ENCODE results near the gene ALDH3B2.
"Not testable (repeated sequence)": the region's sequence is repeated elsewhere in the genome, so short reads cannot be mapped to it uniquely, and the experiment has no call there.

The ALDH3B2 gene

DNA sequence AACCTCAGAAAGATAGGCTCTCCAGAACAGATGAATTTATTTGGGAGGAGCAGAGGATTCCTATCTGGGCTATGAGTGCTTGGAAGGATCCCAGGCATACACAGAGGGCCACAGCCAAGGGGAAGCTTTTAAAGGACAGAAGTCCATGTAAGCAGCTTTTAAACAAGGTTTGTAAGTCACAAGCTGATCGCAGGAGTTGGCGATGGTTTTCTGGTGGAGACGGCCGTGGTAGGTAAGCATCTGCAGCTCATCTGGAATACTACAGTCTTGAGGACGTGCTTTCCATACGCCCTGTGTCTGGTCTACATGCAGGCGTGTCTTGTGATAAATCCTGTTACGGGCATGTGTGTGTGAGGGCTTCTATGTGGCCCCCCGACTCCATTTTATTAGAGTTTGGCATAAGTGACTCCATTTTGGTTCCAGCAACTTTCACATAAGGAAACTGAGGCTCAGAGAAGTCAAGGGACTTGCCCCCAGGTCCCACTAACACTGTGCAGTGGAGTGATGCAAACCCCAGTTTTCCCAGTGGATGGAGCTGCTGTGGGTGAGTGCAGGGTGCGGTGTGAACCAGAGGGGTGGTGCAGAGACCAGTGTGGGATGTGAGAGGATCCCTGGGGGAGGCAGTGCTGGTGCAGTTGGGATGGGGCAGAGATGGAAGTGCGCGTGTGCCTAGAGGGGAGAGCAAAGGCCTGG lies 12.1 kb downstream of the ALDH3B2 start:
- DNase-seq (ENCODE audit: low read depth), result no peak

DNA sequence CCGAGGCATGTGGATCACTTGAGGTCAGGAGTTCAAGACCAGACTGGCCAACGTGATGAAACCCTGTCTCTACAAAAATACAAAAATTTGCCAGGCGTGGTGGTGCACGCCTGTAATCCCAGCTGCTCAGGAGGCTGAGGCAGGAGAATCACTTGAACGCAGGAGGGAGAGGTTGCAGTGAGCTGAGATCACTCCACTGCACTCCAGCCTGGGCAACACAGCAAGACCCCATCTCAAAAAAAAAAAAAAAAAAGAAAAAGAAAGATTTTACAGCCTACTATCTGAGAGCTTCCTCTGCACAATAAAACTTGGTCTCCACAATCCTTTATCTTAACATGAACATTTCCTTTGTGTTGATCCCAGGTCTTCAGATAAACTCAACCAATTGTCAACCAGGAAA lies 13.7 kb downstream of the ALDH3B2 start:
- DNase-seq (ENCODE audit: low read depth), result not testable (repeated sequence)

DNA sequence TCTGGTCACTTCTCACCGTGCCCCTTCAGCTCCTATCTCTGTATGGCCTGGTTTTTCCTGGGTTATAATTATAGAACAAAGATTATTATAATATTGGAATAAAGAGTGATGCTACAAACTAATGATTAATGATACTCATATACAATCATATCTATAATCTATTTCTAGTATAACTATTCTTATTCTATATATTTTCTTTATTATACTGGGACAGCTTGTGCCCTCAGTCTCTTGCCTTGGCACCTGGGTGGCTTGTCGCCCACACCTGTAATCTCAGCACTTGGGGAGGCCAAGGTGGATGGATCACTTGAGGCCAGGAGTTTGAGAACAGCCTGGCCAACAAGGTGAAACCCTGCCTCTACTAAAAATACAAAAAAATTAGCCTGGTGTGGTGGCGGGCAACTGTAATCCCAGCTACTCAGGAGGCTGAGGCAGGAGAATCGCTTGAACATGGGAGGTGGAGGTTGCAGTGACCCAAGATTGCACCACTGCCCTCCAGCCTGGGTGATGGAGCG lies 14.7 kb downstream of the ALDH3B2 start:
- DNase-seq (ENCODE audit: low read depth), result not testable (repeated sequence)

DNA sequence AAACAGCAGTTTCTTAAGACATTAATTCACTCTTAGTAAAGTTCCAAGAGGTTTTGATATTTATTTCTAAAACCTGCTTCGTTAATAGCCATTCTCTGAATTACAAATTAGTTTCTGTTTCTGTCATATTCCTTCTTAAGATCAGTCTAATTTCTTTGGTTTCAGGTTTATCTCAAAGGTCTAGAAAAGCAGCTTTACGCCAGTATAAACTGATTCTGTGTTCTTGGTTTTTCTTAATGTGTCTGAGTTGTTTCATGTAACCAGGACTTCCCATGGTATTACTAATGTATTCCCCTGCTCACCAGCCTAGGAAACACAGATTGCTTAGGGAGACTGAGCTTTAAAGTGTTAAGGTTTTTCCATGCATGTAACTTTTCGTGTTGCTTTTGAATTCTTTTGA lies 17.1 kb downstream of the ALDH3B2 start:
- no peak for DNase-seq (ENCODE audit: low read depth)

DNA sequence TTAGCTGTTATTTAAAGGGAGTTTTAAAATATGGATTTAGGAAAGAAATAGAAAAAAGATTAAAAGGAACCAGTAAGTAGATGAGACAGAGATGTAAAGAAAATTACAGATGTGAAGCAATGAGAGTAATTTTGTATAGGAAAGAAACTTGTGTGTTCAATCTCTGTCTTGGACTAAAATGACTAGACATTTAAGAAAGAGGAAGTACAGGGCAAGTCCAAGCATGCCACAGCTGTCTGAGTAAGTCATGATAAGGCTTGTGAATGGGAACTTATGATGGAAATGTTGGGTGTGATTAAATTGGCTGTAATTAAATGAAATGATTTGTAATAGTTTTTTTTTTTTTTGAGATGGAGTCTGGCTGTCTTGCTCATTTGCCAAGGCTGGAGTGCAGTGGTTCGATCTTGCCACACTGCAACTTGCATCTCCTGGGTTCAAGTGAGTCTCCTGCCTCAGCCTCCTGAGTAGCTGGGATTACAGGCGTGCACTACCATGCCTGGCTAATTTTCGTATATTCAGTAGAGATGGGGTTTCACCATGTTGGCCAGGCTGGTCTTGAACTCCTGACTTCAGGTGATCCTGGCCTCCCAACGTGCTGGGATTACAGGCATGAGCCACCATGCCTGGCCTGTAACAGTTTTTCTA lies 18.0 kb downstream of the ALDH3B2 start:
- no peak for DNase-seq (ENCODE audit: low read depth)

DNA sequence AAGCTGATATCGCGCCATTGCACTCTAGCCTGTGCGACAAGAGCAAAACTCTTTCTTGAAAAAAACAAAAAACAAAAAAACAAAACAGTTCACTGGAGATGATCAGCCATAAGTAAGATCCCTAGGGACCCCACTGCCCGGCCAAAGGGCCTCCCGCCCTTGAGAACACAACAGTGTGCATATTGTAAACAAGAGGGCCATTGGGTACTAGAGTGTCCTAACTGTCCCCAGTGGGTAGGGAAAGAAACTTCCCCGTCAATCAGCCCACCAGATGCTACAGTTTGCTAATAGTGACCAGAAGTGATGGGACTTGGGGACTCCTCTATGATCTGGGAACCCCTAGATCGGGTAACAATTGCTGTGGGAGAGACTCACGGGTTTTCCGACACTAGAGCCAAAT lies 20.2 kb downstream of the ALDH3B2 start:
- no peak for DNase-seq (ENCODE audit: low read depth)

DNA sequence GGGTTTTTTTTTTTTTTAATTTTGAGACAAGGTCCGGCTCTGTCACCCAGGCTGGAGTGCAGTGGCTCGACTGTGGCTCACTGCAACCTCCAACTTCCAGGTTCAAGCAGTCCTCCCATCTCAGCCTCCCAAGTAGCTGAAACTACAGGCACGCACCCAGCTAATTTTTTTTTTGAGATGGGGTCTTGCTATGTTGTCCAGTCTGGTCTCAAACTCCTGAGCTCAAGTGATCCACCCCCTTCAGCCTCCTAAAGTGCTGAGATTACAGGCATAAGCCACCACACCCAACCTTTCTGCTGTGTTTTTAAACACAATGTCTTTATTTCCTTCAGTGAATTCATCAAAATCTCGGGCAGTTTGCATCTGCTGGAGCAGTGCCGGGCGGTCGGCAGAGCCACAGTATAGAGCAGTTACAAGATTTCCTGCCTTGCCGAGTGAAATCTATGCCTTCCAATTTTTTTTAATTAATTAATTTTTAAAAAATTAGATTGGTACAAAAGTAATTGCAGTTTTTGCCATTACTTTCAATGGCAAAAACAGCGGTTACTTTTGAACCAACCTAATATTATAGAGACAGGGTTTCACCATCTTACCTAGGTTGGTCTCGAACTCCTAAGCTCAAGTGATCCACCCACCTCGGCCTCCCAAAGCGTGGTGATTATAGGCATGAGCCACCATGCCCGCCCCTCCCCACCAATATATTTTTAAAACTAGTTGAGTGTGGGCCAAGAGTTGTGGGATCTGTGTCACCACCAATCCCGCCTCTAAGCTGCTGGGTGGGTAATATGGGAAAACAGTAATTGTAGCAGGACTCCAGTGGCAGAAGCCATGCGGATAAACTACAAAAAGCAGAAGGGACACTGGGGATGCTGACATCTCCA lies 21.2 kb downstream of the ALDH3B2 start:
- DNase-seq (ENCODE audit: low read depth), result no peak

DNA sequence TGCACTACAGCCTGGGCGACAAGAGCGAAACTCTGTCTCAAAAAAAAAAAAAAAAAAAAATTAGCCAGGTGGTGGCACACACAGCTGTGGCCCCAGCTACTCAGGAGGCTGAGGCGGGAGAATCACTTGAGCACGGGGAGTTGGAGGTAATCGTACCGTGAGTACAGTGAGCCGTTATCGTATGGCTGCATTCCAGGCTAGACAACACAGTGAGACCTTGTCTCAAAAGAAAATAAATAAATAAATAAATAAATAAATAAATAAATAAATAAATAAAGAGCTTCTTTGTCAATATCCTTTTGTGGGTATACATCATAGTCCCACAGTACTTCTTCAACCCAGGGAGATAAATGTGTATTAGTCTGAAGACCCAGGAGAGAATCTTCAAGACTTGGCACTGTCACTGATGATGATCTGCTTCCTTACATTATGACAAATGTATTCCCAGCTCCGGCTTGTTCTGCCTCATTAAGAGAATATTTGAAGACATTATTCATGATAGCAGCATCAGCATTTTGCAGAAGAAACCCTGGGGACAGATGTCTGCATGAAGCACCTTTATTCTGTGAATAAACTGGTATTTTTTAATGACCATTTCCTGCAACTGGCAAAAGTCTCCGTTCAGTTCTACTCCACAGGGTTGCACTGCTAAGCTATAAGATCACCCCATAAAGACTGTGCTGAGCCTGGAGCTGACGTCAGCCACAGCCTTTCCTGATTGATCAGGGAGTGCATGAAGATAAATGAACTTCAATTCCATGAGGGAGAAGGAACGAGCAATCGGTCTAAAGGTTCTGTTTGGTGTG lies 22.2 kb downstream of the ALDH3B2 start:
- DNase-seq (ENCODE audit: low read depth), result no peak

DNA sequence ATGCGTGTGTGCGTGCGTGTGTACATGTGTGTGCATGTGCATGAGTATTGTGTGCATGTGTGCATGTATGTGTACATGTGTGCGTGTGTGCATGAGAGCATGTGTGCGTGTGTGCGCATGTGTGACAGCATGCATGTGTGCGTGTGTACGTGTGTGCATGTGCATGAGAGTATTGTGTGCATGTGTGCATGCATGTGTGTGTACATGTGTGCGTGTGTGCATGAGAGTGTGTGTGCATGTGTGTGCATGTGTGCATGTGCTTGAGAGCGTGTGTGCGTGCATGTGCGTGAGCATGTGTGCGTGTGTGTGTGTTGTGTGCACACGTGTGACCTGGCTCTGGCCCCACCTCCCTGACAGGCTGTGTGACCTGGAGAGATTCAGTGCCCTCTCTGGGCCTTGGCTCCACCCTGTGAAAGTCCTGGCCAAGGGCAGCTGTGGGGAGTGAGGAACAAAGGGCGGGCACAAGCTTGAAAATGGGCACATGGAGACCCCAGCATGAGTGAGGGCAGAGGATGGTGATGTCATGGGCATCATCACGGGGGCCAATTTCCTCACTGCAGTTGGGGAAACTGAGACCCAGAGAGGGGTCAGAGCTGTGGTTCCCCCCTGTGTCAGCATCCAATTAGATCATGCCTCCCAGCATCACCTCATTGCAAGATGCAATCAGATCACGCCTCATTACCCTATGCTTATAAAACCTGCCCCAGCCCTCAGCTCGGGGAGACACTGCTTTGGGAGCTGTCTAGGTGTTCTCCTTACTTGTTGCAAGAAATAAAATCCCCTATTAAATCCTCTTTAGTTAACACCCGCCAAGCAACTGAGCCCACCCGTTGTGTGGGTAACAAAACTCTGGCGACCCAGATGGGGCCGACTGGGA lies 24.6 kb downstream of the ALDH3B2 start:
- no peak for DNase-seq (ENCODE audit: low read depth)

DNA sequence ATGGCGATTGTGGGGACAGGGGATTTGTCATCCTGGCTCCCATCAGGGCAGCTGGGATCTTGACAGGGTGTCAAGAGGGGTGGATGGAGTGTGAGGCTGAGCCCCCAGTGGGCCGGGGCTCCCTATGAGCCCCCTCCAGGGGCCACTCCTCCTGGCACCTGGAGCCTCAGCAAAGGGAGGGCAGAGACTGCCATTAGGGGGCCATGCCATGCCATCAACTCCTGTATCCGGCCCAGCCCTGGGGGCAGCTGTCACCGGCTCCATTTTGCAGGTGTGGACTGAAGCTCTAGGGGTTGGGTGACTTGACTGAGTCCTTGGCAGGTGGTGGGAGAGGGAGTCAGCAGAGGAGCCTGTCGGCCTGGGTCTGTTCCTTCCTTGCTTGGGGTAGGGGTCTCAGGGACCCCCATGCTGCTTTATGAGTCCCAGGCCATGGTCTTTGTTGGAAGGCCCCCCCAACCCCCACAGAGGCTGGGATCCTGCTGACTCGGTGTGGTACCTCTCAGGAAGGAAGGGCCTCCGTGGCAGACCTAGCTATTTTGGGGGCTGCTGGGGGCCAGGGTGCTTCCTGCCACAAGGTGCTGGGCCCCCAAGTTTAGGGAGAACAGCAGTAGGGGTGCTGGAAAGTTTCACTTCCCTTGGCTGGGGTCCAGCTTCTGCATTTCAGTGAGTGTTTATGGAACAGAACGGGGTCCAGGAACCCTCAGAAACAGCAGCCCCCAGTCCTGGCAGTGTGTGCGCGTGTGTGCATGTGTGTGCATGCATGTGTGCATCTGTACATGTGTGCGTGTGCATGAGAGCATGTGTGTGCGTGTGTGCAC lies 25.4 kb downstream of the ALDH3B2 start:
- no peak for DNase-seq (ENCODE audit: low read depth)

DNA sequence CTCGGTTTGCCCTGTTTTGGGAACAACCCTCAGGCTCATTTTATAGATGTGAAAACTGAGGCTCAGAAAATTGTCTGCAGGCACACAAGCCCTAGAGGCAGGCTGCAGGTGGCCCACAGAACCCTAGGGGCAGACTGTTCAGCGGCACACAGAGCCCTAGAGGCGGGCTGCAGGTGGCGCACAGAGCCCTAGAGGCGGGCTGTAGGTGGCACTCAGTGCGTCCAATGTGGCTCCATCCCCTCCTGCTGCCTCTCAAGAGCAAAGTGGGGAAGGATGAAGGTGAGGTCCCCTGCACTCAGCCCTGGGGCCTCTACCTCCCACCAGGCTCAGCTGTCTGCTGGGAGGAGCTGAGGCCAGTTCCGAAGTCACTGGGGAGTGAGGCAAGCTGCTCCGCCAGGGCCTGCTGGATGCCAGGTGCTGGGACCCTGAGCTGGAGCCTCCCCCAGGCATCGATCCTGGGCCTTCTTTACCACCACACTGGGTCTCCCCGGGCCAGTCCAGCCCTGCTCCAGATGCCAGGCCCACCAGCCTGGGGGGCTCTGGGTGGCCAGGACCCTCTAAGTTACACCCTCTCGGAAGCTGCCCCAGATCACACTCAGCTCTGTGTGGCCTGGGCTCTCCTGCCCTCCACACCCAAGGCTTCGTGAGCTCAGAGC lies 26.2 kb downstream of the ALDH3B2 start:
- peak; percentile 23 for DNase-seq (ENCODE audit: low read depth)

DNA sequence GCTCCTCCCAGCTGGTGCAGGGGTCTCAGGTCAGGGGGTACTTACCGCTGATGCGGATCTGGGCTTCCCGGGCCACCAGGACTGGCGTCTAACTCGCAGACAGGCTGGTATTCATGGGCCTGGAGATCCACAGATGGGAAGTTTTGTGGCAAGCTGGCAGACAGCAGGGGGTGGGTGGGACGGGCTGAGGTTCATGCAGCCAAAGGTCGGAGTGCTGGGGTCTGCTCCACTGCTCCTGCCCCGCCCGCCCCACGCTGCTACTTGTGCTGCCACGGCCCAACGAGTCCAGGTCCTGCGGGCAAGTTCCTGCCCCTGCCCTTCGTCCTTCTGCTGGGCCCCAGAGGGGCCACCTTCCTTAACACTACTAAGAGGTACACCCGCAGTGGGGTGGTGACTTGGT lies 27.0 kb downstream of the ALDH3B2 start:
- no peak for DNase-seq (ENCODE audit: low read depth)

DNA sequence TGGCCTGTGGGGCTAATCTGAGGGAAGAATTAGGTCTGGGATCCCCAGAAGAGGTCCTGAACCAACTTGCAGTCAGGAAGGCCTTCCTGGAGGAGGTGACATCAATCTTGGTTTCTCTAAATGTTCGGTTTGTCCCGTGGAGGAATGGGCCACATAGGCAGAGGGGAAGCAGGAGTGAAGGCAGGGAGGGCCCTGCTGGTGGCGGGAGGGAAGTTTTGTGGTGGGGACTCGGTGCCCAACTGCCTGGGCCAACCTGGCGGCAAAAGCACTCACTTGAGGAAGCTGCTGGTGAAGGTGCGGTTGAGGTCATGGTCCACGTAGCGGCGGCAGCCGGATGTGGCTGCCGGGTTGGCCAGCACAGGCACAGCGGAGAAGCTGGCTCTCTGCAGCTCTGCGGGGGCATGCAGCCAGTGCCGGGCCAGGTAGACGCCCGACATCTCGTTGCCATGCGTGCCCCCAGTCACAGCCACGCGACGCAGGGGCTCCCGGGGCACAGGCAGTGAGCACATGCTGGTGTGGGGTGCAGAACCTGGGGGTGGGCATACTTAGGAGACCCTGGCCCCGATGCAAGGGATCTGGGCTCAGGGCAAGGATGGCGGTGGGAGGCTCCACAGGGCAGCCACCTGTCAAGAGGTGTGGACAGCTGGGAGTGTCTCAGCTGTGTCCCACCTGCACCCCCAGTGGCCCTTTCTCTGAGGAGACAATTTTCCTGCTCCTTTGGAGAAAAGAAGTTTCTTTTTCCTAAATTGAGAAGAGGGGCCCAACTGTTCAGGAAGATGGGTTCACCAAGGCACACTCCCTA lies 27.7 kb downstream of the ALDH3B2 start:
- peak; percentile 24 for DNase-seq (ENCODE audit: low read depth)

DNA sequence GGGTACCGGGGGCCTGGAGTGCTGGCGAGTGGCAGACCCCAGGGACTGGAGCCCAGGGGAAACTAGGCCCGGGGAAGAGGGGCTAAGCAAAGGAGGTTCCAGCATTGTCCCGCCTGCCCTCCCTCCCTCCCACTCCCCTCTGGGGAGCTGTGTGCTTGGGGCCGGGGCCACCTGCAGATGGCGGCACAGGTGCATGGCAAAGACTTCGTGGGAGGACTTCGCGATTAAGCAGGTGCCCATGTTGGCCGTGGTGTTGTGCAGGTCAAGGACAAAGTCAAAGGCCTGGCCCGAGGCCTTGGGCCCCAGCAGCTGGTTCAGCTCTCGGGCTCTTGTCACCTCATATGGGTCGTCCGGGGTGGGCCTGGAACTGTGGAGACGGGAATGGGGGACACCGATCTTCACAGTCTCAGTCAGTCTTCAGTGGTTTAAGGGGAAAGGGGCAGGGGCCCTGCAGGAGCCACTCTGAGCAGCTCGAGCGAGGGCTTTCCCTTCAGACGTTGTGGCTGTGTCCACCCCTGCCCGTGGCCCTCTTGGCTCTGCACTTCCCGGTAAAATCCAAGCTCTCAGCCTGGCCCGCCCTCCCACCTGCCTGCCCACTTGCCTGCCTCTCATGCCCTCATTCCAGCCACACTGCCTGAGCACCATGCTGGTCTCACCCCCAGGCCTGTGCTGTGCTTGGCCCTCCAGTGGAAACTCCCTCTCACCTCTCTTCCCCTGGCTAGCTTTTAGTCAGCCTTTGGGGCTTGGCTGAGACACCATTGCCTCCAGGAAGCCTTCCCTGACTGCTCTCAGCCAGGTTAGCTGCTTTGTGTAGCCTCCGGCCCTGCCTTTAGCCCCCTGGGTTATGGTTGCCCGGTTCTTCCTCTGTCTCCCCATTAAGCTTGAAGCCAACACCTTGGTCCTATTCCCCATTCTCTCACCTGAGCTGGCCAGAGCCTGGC lies 28.6 kb downstream of the ALDH3B2 start:
- DNase-seq (ENCODE audit: low read depth), result no peak

DNA sequence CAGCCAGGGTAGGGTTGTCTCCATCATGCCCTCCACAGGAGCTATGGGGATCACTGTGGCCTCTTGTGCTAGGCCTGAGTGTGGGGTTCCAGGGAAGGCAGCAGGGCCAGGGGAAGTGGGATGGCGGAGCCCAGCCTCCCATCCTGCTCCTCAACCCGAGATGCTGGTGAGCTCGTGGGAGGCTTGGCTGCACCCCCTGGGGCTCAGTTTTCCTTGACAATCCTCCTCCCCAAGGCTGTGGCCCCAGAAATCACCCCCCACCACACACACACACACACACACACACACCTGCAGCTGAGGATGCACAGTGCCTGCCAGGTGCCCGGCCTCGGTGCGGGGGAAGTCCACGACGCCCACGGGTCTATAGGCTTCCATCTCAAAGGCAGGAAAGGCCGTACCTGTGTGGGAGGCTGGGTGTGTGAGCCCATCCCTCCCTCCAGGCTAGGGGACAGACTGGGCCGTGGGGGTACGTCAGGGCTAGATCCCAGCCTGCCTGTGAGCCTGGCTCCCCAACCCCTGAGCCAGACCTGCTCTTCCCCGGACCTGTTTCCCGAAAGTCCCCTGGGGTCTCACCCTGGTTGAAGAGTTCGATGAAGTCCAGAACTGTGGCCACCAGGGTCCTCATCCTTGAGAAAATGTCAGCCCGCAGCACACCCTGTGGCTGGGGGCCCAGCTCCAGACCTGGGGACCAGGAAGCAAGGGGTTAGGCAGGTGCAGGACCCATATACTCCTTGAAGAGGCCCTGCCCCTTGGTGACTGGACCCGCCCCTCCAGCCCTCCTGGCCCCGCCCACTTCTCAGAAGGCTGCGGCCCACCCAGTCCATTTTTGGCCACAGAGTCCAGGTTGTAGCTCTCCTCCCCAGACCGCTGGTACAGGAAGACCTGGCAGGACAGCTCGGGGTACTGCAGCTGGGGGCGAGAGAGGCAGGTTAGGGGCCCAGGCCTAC lies 29.7 kb downstream of the ALDH3B2 start:
- no peak for DNase-seq (ENCODE audit: low read depth)

DNA sequence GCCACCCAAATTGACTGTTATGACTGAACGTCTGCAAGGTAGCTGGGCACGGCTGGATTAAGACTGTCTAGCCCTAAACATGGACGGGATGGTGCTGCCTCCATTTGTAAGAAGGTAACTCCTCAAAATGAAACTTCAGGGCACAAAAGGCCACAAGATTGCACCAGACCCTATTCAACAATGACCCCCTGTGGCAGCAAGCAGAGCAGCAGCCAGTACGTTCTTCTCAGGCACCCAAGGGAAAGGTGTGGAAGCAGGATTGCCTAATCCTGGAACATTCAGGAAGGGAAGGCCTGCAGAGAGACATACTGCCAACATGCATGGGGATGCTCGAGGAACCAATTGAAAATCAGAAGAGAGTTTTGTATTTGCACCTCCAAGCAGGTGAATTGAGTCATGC lies 30.4 kb downstream of the ALDH3B2 start:
- DNase-seq (ENCODE audit: low read depth), result no peak
